GM19193 (cell line): ENCODE data around the gene CCDC192.

Source experiments
- POLR2A ChIP-seq: IDR thresholded peaks from 4 replicates; pipeline ENCODE4 v1.6.1; 2011; ENCODE audit not compliant: insufficient read depth, insufficient read length; ENCODE audit errors: extremely low read depth

Gene CCDC192

DNA sequence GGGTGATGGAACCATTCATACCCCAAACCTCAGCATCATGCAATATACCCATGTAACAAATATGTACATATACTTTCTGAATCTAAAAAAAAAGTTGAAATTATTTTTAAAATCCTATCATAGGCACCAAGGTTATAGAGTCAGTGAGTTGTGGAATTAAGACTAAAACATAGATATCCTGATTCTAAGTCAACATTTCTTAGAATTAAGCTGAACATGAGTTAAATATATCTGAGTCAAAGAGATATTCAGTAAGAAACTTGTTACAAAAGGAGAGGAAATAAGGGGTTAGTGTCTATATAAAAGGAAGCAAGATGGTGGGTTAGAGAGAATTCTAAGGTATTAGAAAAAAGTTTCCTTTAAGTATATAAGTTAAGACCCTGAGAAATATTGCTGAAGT is 89.9 kb downstream of the CCDC192 start:
- TF ChIP-seq POLR2A, result no peak

DNA sequence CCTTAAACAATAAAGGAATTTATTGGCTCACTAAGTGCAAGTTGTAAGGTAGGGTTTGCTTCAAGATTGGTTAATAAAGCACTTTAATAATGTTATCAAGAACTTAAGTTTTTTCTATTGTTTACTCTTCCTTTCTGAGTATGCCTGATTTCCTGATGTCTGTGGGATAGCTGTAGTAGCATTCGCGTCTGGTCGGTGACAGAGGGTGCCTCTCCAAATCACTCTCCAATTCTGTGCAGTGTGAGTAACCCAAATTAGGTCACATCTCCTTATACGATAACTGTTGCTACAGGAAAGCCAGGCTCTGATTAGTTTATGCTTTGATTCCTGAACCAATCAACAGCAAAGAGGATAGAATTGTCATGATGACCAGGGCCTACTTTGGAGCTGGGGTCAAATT is 90.7 kb downstream of the CCDC192 start:
- no peak for TF ChIP-seq POLR2A

DNA sequence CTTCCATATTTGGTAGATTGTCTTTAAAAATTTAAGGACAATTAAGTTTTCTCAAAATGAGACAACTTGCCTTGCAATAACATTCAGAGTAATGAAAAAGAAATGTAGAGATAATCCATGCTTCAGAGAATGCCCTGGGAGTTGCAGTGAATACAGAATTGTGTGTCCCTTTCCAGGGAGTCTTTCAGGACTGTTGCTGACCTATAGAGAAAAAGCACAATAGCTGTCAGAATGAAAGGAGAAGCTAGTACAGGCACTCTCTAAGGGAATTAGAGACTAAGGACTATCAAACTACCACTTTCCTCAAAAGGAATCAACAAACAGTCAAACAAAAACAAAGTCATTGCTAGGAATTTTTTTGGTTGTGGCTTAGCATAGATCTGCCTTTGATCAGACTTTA is 93.0 kb downstream of the CCDC192 start:
- TF ChIP-seq POLR2A, result no peak

DNA sequence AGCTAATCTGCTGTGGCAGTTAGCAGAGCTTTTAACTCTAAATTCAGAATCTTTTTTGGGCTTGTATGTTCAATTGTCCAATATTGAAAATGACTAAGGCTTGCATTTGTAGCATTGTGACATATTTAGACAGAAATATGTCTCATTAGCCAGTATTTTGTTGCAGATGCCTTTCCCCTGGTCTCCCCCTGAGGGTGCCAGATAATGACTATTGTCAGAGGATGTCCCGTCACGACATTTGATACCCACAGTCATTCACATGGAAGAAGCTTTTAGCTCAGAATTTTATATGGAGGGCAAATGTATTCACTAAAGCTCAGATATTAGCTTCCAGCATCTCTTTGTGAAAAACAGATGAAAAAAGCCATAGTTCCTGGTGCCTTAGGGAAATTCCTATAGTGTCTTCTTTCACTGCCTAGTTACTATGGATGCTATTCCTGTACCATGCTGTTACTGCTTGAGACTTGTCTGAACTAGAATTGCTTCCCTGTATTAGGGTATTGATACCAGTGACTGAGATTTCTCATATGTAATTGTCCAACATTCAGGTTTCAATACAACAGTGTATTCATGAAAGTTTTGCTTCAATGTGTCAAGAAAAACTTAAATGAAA is 96.2 kb downstream of the CCDC192 start:
- no peak for TF ChIP-seq POLR2A

DNA sequence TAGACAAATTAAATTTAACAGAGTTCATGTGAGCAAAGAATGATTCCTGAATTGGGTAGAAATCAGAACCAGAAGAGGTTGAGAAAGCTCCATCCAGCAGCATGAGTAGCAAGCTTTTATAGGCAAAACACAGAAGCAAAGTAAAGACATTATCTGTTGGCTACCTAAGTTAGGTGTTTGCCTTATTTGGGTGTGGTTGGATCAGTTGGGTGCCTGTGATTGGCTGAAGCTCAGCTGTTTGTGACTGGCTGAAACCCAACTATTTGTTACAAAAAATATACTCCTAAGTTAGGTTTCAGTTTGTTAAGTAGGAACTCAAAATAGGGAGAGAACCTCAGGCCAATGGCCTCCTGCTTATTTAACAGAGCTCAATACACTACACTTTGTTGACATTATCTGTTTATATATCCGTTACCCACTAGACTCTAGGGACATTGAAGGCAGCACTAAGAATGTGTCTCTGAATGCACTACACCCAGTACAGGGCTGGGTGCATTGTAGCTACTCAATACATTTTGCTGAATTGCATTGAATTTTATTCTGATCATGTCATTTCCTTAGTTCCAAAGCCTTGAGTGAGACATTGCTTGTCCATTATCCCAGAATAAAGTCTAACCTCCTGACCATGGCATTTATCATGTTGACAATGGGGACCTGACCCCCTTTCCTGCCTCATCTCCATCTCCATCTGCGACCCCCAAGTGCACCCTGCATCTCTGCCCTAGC is 98.7 kb downstream of the CCDC192 start:
- no peak for TF ChIP-seq POLR2A

DNA sequence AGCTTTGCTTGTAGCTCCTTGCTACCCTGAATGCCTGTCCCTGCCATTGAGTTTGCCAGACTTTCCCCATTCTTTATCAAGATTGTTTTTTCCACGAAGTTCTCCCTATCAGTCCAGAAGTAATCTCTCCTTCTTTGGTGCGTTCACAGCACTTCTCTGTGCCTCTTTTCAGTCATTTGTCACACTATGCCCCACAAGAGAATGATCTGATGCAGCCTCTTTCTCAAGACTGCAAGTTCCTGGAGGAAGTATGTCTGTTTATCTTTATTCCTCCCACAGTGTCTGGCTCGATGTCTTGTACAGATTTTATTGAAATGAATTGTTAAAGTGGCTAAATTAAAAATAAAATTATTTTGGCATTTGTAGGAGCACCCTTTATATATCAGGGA is 99.3 kb downstream of the CCDC192 start:
- no peak for TF ChIP-seq POLR2A

DNA sequence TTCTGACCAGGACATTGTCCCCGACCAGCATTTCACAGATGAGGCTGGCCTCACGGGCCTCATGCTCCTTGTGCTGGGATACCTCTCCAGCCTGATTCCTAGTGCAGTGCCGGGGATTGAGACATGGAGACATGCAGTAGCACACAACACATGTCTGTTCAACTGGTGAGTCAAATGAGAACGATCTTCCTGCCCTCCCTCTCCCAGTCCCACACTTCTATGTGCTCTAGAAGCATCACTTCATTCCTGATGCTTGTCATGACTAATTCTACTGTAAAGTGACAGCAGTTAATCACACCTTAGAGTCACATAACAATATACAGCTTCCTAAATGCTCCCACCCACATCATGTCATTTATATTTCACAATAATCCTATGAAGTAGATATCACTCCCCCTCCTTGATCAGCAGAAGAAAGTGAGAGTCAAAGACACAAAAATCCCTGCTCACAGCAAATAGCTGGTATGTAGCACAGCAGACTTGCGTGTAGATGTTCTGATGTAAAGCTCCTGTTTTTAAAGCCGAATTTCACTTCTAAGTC is 101.8 kb downstream of the CCDC192 start:
- TF ChIP-seq POLR2A, result no peak

DNA sequence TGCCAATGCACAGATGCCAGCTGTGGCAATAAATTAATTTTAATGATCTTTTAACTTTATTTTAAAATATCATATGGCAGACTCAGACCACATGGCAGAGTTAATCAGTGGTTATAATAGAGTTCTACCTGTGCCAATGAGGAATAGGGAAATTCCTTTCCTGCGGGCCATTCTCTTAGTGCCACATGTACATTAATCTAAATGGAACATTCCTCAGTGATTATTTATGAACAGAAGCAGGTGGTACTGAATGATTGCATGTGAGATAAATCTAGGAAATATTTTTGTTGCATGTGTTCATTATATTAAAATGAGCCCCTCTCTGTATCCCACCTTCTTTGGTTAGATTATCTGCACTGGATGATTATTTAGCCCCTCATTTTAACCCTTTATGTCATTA is 102.3 kb downstream of the CCDC192 start:
- no peak for TF ChIP-seq POLR2A

DNA sequence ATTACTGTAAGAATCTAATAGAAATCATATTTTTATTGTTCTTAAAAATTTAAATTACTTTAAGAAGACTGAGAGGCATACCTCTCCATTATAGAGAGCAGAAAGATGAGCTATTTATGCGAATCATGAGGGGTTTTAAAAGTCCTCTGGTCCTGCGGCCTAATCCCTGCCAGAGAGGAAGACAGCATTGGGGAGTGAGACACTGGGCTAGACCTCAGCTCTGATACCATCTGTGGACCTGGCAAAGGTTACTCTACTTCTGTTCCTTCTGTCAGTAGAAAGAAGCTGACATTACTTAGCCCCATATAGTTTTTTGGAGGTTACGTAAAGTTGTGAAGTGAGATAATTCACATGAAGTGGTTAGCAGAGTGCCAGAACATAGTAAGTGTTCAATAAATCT is 103.6 kb downstream of the CCDC192 start:
- TF ChIP-seq POLR2A, result no peak

DNA sequence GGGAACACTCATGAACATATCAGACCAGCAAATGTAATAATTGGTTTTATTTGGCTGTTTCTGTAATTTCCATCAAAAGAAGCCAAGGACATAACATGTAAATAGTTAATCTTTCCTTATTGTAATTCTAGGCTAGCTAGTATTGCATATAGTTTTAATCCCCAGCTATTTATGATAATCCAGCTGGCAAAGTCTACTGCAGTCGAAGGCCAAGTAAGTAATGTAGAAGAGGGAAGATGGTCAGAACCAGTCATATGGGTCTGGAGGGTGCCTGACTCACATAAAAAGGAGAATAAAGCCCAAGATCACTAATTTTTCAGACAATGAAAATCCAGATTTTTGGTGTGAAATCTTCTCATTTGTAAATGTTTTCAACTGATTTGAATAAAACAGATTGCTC is 106.3 kb downstream of the CCDC192 start:
- TF ChIP-seq POLR2A, result no peak

DNA sequence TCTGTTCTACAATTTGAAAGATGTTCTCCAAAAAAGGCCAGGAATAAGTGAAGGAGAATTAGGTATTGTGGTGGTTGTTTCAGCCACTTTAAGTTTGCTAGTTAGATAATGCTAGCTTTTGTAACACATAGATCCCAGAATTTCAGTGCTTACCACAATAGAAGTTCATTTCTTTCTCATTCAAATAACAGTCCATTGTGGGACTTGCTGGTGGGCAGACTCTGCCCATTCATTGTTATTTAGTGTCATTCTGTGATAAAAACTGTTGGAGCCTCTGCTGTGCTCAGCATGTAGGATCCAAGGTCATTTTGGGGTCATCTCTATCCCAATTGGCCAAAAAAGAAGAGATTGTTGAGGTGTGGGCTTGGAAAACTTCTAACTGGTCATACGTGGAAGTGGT is 106.8 kb downstream of the CCDC192 start:
- no peak for TF ChIP-seq POLR2A

DNA sequence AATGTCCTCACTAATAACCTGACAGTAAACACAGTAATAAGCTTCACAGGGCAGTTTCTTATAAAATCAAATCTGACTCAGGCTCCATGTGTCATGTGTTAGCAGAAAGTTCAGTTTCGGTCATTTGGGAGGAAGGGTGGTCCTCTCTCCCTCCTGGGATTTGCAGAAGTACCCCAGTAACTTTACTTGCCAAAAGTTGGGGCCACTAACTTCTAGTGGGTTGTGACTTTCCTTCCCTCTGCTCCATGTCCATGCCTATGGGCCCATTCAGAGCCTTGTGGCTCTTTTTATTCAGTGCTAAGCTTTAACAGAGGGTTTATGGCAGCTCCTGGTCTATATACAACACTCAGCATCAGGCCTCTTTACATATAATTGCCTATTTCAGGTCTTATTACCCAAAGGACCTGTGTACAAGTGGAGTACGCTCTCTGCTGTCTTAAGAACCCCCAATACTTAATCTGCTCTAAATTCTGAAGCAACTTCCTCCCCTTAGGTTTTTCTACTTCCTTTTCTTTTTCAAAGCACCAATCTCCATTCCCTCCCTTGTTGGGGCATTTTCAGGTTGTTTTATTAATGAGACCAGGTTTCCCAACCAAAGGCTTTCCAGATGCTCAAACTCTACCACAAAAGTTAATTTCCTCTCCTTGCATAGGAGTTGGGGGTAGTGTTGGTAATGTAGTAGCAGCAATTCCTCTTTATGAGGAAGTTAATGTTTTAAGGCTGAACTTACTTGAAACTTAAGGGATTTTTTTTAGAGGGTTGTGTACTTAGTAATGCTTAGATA is 107.7 kb downstream of the CCDC192 start:
- TF ChIP-seq POLR2A, result no peak

DNA sequence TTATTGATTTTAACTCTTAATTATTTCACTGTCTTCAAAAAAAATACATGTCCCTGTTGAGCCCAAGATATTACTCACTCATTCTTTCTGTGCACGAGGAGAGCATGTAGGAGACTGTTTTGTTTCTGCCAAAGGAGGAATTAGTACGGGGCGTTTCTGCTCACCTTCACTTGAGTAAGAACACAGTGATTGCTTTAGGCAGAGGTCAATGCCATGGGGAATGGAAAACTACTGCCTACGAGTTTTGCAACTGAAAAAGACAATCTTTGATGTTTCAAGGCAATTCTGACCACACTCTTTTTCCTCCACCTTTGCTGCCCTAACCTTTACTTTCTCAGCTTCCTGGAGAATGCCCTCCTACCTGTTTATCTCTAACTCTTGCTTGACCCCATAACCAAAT is 109.4 kb downstream of the CCDC192 start:
- no peak for TF ChIP-seq POLR2A

DNA sequence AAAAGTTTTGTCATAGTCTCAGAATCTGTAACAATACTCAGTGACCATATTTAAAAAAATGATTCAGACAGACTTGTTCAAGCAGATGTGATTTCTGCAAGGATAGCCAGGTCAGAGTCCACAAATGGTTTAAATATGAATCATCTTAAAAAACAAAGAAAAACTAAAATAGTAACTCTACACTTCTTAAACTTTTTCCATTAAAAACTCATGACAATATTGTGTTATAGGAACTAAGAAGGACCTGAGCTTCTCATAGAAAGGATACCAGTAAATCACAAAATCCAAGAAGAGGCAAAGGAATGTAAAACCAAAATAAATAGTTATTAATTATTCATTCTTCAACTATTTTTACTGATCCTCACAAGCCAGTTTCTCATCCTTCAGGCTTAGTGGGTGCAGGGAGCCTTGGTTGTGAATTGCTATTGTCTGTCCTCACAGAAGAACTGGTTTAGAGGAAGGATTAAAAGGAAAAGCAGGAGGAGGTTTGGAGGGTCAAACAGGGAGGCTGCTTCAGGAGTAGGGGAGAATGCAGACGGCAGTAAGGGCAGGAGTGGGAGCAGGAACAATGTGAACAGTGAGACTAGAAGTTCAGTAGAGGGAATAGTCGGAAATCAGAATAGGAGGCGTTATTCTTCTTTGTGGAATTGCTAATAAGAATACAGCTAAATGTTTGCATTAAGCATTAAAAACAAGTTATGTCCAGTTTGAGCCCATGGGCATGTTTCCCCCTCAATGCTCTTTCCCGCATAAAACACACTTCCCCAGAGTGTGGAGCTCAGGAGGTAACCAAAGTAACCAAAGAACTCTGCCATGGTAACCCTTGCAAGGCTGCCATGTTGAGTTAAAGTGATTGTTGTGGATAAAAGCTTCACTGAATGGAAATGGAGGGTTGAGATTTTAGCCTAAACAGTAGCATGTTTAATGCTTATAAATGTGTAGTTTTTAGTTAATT is 110.7 kb downstream of the CCDC192 start:
- TF ChIP-seq POLR2A, result no peak
